ENCODE data around the gene FGF1. TPM values are rescaled to one million over a fixed set of nuclear protein-coding genes. Genes with fewer than 3 reads are reported as not detected.
"Not testable (repeated sequence)": the region's sequence is repeated elsewhere in the genome, so short reads cannot be mapped to it uniquely, and the experiment has no call there.

The FGF1 gene
- total and polyA plus RNA-seq, 8 donors: 0.03 to 0.90 (median 0.35) TPM

GRCh38 chr5:142653321-142653720 lies 32.6 kb downstream of the FGF1 start:
- Histone ChIP-seq H3K27ac (no peak overlapping the region), H3K4me1 (no peaks in the 10 kb centered on the region), H3K36me3 (no peaks in the 10 kb centered on the region), H3K9me3 (no peaks in the 10 kb centered on the region), H3K27me3 (no peaks in the 10 kb centered on the region), H3K4me3 (no peak overlapping the region)
- FAIRE-seq (no peak), ATAC-seq (no peak), DNase-seq (no peak)
- intact Hi-C loops (cut with DNase I): loop anchor here in 1 of 3 donors (5.0 kb wide), 1 partner anchor 44 kb away; no protein-coding TSS in a partner anchor
- 76 to 87% methylated on average over 7 of the region's 7 CpGs for WGBS, 2 donors
- TF ChIP-seq, protein P1, sequence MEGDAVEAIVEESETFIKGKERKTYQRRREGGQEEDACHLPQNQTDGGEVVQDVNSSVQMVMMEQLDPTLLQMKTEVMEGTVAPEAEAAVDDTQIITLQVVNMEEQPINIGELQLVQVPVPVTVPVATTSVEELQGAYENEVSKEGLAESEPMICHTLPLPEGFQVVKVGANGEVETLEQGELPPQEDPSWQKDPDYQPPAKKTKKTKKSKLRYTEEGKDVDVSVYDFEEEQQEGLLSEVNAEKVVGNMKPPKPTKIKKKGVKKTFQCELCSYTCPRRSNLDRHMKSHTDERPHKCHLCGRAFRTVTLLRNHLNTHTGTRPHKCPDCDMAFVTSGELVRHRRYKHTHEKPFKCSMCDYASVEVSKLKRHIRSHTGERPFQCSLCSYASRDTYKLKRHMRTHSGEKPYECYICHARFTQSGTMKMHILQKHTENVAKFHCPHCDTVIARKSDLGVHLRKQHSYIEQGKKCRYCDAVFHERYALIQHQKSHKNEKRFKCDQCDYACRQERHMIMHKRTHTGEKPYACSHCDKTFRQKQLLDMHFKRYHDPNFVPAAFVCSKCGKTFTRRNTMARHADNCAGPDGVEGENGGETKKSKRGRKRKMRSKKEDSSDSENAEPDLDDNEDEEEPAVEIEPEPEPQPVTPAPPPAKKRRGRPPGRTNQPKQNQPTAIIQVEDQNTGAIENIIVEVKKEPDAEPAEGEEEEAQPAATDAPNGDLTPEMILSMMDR (IDR thresholded peaks at IDR 0.05): no peak

DNA sequence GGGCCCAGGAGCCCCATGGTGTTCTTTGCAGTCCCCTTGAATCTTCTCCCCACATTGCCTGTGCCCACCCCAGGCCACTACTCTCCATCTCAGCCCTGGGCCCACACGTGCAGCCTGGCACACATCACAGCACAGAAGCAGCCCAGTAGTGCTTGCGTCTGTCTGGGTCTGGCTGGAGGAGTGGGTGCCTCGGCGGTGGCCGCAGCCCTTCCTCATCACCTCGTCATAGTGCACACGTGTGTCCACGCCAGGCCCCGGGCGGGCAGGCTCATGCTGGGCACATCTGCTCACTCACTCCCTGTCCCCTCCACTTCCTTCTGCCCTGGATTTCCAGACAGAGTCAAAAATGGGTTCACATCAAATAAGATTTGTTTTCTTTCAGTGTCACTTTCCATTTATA lies 33.3 kb downstream of the FGF1 start:
- TF ChIP-seq, protein P1 (IDR thresholded peaks at IDR 0.05): no peak
- Histone ChIP-seq H3K27me3 (no peaks in the 10 kb centered on the region), H3K9me3 (no peaks in the 10 kb centered on the region), H3K36me3 (no peaks in the 10 kb centered on the region), H3K4me1 (no peaks in the 10 kb centered on the region), H3K4me3 (no peak overlapping the region), H3K27ac (no peak overlapping the region)
- DNase-seq (no peak), ATAC-seq (no peak), FAIRE-seq (no peak)
- WGBS, 2 donors: 81 to 87% methylated on average over 10 of the region's 10 CpGs
- intact Hi-C loops (cut with DNase I): loop anchor here in 1 of 3 donors (5.0 kb wide), 1 partner anchor 45 kb away; no protein-coding TSS in a partner anchor

DNA sequence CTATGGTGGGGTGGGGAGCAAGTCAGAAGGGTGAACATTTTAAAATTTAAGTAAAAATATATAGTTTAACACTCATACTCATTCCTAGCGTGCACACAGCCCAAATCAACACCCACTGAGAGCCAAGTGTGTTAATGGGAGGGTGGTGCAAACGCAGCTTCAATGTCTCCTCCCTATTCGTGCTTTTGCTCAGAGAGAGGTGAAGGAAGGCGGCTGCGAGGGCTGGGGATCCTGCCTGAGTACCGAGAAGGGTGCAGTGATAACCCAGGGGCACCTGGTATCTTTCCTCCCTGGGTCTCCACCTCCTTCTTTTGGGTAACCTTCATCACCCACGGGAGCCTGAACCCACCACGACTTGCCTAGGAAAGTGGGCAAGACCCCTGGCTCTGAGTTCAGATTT lies 35.0 kb downstream of the FGF1 start:
- TF ChIP-seq, protein P1 (IDR thresholded peaks at IDR 0.05): no peak
- WGBS, 2 donors: 44 to 50% methylated on average over 8 of the region's 8 CpGs

DNA sequence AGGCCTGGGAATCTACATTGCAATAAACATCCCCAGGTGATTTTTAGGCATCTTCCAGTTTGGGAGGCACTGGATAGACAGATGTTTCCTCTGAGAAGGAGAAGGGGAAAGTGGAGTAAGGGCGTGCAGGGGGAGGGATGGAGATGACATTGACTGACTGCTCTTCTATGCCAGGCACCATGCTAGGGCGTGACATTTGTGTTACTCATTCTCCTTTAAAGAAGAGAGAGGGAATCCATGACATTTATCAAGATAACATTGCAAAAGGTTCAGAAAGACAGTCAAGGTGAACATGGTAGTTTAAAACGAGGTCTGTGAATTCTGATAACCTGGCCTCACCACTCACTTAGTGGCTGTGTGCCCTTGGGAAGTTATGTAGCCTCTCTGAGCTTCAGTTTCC lies 35.8 kb downstream of the FGF1 start:
- no peaks in the 10 kb centered on the region for H3K9me3 ChIP-seq
- DNase-seq (no peak), ATAC-seq (no peak), FAIRE-seq (no peak)
- no peaks in the 10 kb centered on the region for H3K4me1 ChIP-seq
- H3K27ac ChIP-seq: no peak overlapping the region
- no peak overlapping the region for H3K4me3 ChIP-seq
- H3K36me3 ChIP-seq: no peaks in the 10 kb centered on the region
- TF ChIP-seq, protein P1 (IDR thresholded peaks at IDR 0.05): no peak
- WGBS, 2 donors: 30 to 57% methylated on average over 3 of the region's 3 CpGs
- no peaks in the 10 kb centered on the region for H3K27me3 ChIP-seq
- intact Hi-C loops (cut with DNase I): loop anchor here in 1 of 3 donors (5.0 kb wide), 1 partner anchor 47 kb away; no protein-coding TSS in a partner anchor

More for the DNA sequence above, 35.0 kb downstream of the FGF1 start:
- no peak overlapping the region for H3K4me3 ChIP-seq
- intact Hi-C loops (cut with DNase I): loop anchor here in 1 of 3 donors (5.0 kb wide), 1 partner anchor 46 kb away; no protein-coding TSS in a partner anchor
- FAIRE-seq (no peak), ATAC-seq (no peak), DNase-seq (no peak)
- H3K27ac ChIP-seq: no peak overlapping the region
- no peaks in the 10 kb centered on the region for H3K9me3 ChIP-seq
- no peaks in the 10 kb centered on the region for H3K36me3 ChIP-seq
- H3K4me1 ChIP-seq: no peaks in the 10 kb centered on the region
- H3K27me3 ChIP-seq: no peaks in the 10 kb centered on the region

GRCh38 chr5:142648108-142648507 lies 37.8 kb downstream of the FGF1 start:
- DNase-seq; ATAC-seq; H3K4me1 ChIP-seq; intact Hi-C loops (cut with DNase I); FAIRE-seq; H3K4me3 ChIP-seq; H3K27me3 ChIP-seq; H3K36me3 ChIP-seq; H3K27ac ChIP-seq; H3K9me3 ChIP-seq: not testable (repeated sequence)
- WGBS, 2 donors: 77 to 84% methylated on average over 3 of the region's 3 CpGs
